ENCODE results near the gene GPSM1. TPM values are rescaled to one million over a fixed set of nuclear protein-coding genes. Genes with fewer than 3 reads are reported as not detected.
A peak's percentile ranks its signal among the peaks of the same experiment; 100 is the strongest.

The GPSM1 gene
- total RNA-seq, 1 donor from 2014 or later = 6.2 TPM

- H3K27me3 ChIP-seq = no peaks in the 10 kb centered on the region
- Mint-ChIP-seq H3K4me1 (peaks cover 20% of the 10 kb centered on the region), H3K4me3 (no peak overlapping the region), H3K9me3 (no peaks in the 10 kb centered on the region), H3K27ac (no peak overlapping the region), H3K27me3 (ENCODE audit: insufficient read depth, low read depth) (peaks cover 8% of the 10 kb centered on the region), H3K36me3 (no peaks in the 10 kb centered on the region)
- H3K4me3 ChIP-seq = no peak overlapping the region
- peaks cover 30% of the 10 kb centered on the region for H3K4me1 ChIP-seq
- no peak overlapping the region for H3K27ac ChIP-seq
- TF ChIP-seq EZH2 (IDR thresholded peaks at IDR 0.05) = no peak
- peak; percentile 25 for TF ChIP-seq CTCF (IDR thresholded peaks at IDR 0.05)
- no peak for TF ChIP-seq EZH2phosphoT487 (IDR thresholded peaks at IDR 0.05)
- peaks cover 21% of the 10 kb centered on the region for H3K79me2 ChIP-seq (ENCODE audit: low read depth)
- H3K9me3 ChIP-seq (ENCODE audit: low read depth) = peaks cover 3% of the 10 kb centered on the region
- no peak overlapping the region for H3K9ac ChIP-seq
- peaks cover 17% of the 10 kb centered on the region for H3F3A ChIP-seq (ENCODE audit: low read depth)
- no peak overlapping the region for H3K4me2 ChIP-seq
- H4K20me1 ChIP-seq (ENCODE audit: low read depth) = peaks cover 5% of the 10 kb centered on the region
- H3K36me3 ChIP-seq = no peaks in the 10 kb centered on the region
- H2AFZ ChIP-seq (replicated peaks) = no peak overlapping the region
- DNase-seq (ENCODE audit: low spot score) = peak; percentile 61
Measured at GRCh38 chr9:136324501-136325300, 2.6 kb upstream of the GPSM1 start.

GRCh38 chr9:136325358-136325757, 2.0 kb upstream of the GPSM1 start:
- H3K4me2 ChIP-seq = no peak overlapping the region
- no peak overlapping the region for H2AFZ ChIP-seq (replicated peaks)

GRCh38 chr9:136326061-136326760, 1.1 kb upstream of the GPSM1 start:
- Histone ChIP-seq H3F3A (ENCODE audit: low read depth) (peaks cover 17% of the 10 kb centered on the region), H4K20me1 (ENCODE audit: low read depth) (peaks cover 18% of the 10 kb centered on the region), H3K36me3 (no peaks in the 10 kb centered on the region), H3K4me3 (no peak overlapping the region), H3K79me2 (ENCODE audit: low read depth) (peaks cover 34% of the 10 kb centered on the region), H3K4me2 (peak overlapping the region; percentile 91), H3K9ac (no peak overlapping the region), H3K27ac (no peak overlapping the region), H3K27me3 (no peaks in the 10 kb centered on the region), H3K9me3 (ENCODE audit: low read depth) (no peaks in the 10 kb centered on the region), H2AFZ (replicated peaks) (no peak overlapping the region), H3K4me1 (peaks cover 30% of the 10 kb centered on the region)
- Mint-ChIP-seq H3K4me1 (peaks cover 20% of the 10 kb centered on the region), H3K27ac (peak overlapping the region; percentile 91), H3K4me3 (peak overlapping the region; percentile 80), H3K36me3 (no peaks in the 10 kb centered on the region), H3K27me3 (ENCODE audit: insufficient read depth, low read depth) (peaks cover 7% of the 10 kb centered on the region), H3K9me3 (no peaks in the 10 kb centered on the region)
- DNase-seq (ENCODE audit: low spot score) = no peak
- TF ChIP-seq CTCF (IDR thresholded peaks at IDR 0.05) (no peak), EZH2 (IDR thresholded peaks at IDR 0.05) (no peak), EZH2phosphoT487 (IDR thresholded peaks at IDR 0.05) (no peak)

More at GRCh38 chr9:136325358-136325757, 2.0 kb upstream of the GPSM1 start:
- peaks cover 26% of the 10 kb centered on the region for H3K79me2 ChIP-seq (ENCODE audit: low read depth)
- peaks cover 17% of the 10 kb centered on the region for H3F3A ChIP-seq (ENCODE audit: low read depth)
- no peak overlapping the region for H3K27ac Mint-ChIP-seq
- peaks cover 3% of the 10 kb centered on the region for H3K9me3 ChIP-seq (ENCODE audit: low read depth)
- H3K4me3 ChIP-seq = no peak overlapping the region
- no peaks in the 10 kb centered on the region for H3K36me3 Mint-ChIP-seq
- peaks cover 20% of the 10 kb centered on the region for H3K4me1 Mint-ChIP-seq
- H3K27me3 Mint-ChIP-seq (ENCODE audit: insufficient read depth, low read depth) = peaks cover 10% of the 10 kb centered on the region
- no peak overlapping the region for H3K27ac ChIP-seq
- no peaks in the 10 kb centered on the region for H3K27me3 ChIP-seq
- H3K9me3 Mint-ChIP-seq = no peaks in the 10 kb centered on the region
- H4K20me1 ChIP-seq (ENCODE audit: low read depth) = peaks cover 10% of the 10 kb centered on the region
- TF ChIP-seq EZH2phosphoT487 (IDR thresholded peaks at IDR 0.05) = no peak
- TF ChIP-seq EZH2 (IDR thresholded peaks at IDR 0.05) = no peak
- no peak for TF ChIP-seq CTCF (IDR thresholded peaks at IDR 0.05)
- H3K4me1 ChIP-seq = peaks cover 30% of the 10 kb centered on the region
- H3K9ac ChIP-seq = no peak overlapping the region
- H3K4me3 Mint-ChIP-seq = no peak overlapping the region
- no peak for DNase-seq (ENCODE audit: low spot score)
- H3K36me3 ChIP-seq = no peaks in the 10 kb centered on the region
